HEK293 (cell line): Measurements from ENCODE around the gene PSORS1C1.

Experiments used
- ELK4 ChIP-seq: IDR thresholded peaks from 2 replicates; pipeline ENCODE4 v1.6.1; 2011; ENCODE audit warnings: mild to moderate bottlenecking, low read depth, low read length, borderline replicate concordance
- GLIS1 ChIP-seq: fragments of 450-650 bp; formaldehyde crosslinking; IDR thresholded peaks from 2 replicates; pipeline ENCODE4 v1.5.1; 2016; ENCODE audit warnings: missing biosample characterization, missing genetic modification characterization
- IKZF3 ChIP-seq: fragments of 450-650 bp; IDR thresholded peaks from 2 replicates; pipeline ENCODE4 v1.5.0; 2018; ENCODE audit warnings: missing biosample characterization, mild to moderate bottlenecking, missing genetic modification characterization, moderate library complexity
- KLF1 ChIP-seq: fragments of 450-650 bp; formaldehyde crosslinking; IDR thresholded peaks from 2 replicates; pipeline ENCODE4 v1.5.1; 2016; ENCODE audit warnings: missing biosample characterization, missing genetic modification characterization
- KLF8 ChIP-seq: fragments of 450-650 bp; formaldehyde crosslinking; IDR thresholded peaks from 2 replicates; pipeline ENCODE4 v1.5.1; 2016; ENCODE audit warnings: missing biosample characterization, missing genetic modification characterization
- PATZ1 ChIP-seq: fragments of 450-650 bp; formaldehyde crosslinking; IDR thresholded peaks from 2 replicates; pipeline ENCODE4 v1.5.1; 2016; ENCODE audit warnings: missing biosample characterization, missing genetic modification characterization
- PBX3 ChIP-seq: sonication (generic); formaldehyde crosslinking; IDR thresholded peaks from 2 replicates; pipeline ENCODE4 v1.8.1; 2022; ENCODE audit warnings: mild to moderate bottlenecking, moderate library complexity, missing genetic modification reagents
- PRDM10 ChIP-seq: fragments of 450-650 bp; formaldehyde crosslinking; IDR thresholded peaks from 2 replicates; pipeline ENCODE4 v1.5.1; 2016; ENCODE audit warnings: missing biosample characterization, missing genetic modification characterization
- SCRT2 ChIP-seq: fragments of 450-650 bp; formaldehyde crosslinking; IDR thresholded peaks from 2 replicates; pipeline ENCODE4 v1.5.1; 2016; ENCODE audit warnings: missing biosample characterization, missing genetic modification characterization
- SP7 ChIP-seq: fragments of 450-650 bp; formaldehyde crosslinking; IDR thresholded peaks from 2 replicates; pipeline ENCODE4 v1.5.1; 2016; ENCODE audit warnings: missing biosample characterization, missing genetic modification characterization
- TSHZ1 ChIP-seq: fragments of 450-650 bp; formaldehyde crosslinking; IDR thresholded peaks from 2 replicates; pipeline ENCODE4 v1.5.1; 2016; ENCODE audit warnings: missing biosample characterization, missing genetic modification characterization, borderline replicate concordance
- ZNF10 ChIP-seq: fragments of 450-650 bp; formaldehyde crosslinking; IDR thresholded peaks from 2 replicates; pipeline ENCODE4 v1.5.1; 2017; ENCODE audit warnings: missing biosample characterization, missing genetic modification characterization
- ZNF114 ChIP-seq: fragments of 450-650 bp; formaldehyde crosslinking; IDR thresholded peaks from 2 replicates; pipeline ENCODE4 v1.5.0; 2017; ENCODE audit warnings: missing biosample characterization, missing genetic modification characterization
- ZNF140 ChIP-seq: fragments of 450-650 bp; formaldehyde crosslinking; IDR thresholded peaks from 2 replicates; pipeline ENCODE4 v1.5.1; 2016; ENCODE audit warnings: missing biosample characterization, missing genetic modification characterization
- ZNF157 ChIP-seq: fragments of 450-650 bp; formaldehyde crosslinking; IDR thresholded peaks from 2 replicates; pipeline ENCODE4 v1.5.1; 2016; ENCODE audit warnings: missing biosample characterization, missing genetic modification characterization
- ZNF18 ChIP-seq: fragments of 450-650 bp; formaldehyde crosslinking; IDR thresholded peaks from 2 replicates; pipeline ENCODE4 v1.5.1; 2016; ENCODE audit warnings: missing biosample characterization, missing genetic modification characterization
- ZNF354C ChIP-seq: fragments of 450-650 bp; formaldehyde crosslinking; IDR thresholded peaks from 2 replicates; pipeline ENCODE4 v1.5.1; 2016; ENCODE audit warnings: missing biosample characterization, missing genetic modification characterization, low read depth, borderline replicate concordance
- ZNF394 ChIP-seq: fragments of 450-650 bp; formaldehyde crosslinking; IDR thresholded peaks from 2 replicates; pipeline ENCODE4 v1.5.1; 2016; ENCODE audit warnings: missing biosample characterization, missing genetic modification characterization, mild to moderate bottlenecking, moderate library complexity, borderline replicate concordance
- ZNF433 ChIP-seq: fragments of 450-650 bp; formaldehyde crosslinking; IDR thresholded peaks from 2 replicates; pipeline ENCODE4 v1.5.1; 2016; ENCODE audit warnings: missing biosample characterization, missing genetic modification characterization, low read depth
- ZNF449 ChIP-seq: fragments of 450-650 bp; formaldehyde crosslinking; IDR thresholded peaks from 2 replicates; pipeline ENCODE4 v1.5.1; 2017; ENCODE audit warnings: missing biosample characterization, mild to moderate bottlenecking, missing genetic modification characterization, moderate library complexity
- ZNF600 ChIP-seq: fragments of 450-650 bp; formaldehyde crosslinking; IDR thresholded peaks from 2 replicates; pipeline ENCODE4 v1.5.1; 2016; ENCODE audit warnings: missing biosample characterization, missing genetic modification characterization
- ZNF629 ChIP-seq: fragments of 450-650 bp; formaldehyde crosslinking; IDR thresholded peaks from 2 replicates; pipeline ENCODE4 v1.5.1; 2017; ENCODE audit warnings: missing biosample characterization, missing genetic modification characterization
- ZNF785 ChIP-seq: fragments of 450-650 bp; formaldehyde crosslinking; IDR thresholded peaks from 2 replicates; pipeline ENCODE4 v1.5.1; 2016; ENCODE audit warnings: missing biosample characterization, missing genetic modification characterization

The PSORS1C1 gene

GRCh38 chr6:31122791-31123706 lies 8.4 kb downstream of the PSORS1C1 start (continued):
- TF ChIP-seq ZNF140 (tag by site-specific recombination): no peak
- TF ChIP-seq PRDM10: peak; percentile 65
- no peak for TF ChIP-seq ZNF785 (tag by site-specific recombination)
- 0 out of 2 replicates have a peak, but pooled peaks have one; percentile 22 for TF ChIP-seq KLF8 (tag by site-specific recombination)
- peak; percentile 30 for TF ChIP-seq PATZ1
- no peak for TF ChIP-seq ZNF433 (tag by site-specific recombination)
- no peak for TF ChIP-seq ZNF449 (tag by site-specific recombination)
- TF ChIP-seq SP7: peak; percentile 63; the same call in 1 of the 2 replicates
- TF ChIP-seq ZNF157: no peak
- TF ChIP-seq ZNF394 (tag by site-specific recombination): peak; percentile 23; the same call in 1 of the 2 replicates
- TF ChIP-seq ZNF10 (tag by site-specific recombination): no peak
- peak; percentile 48 for TF ChIP-seq GLIS1
- TF ChIP-seq ELK4: no peak
- peak; percentile 79 for TF ChIP-seq ZNF629
- TF ChIP-seq ZNF18 (tag by site-specific recombination): no peak
- no peak for TF ChIP-seq PBX3
- TF ChIP-seq ZNF354C (tag by site-specific recombination): no peak
- peak; percentile 52; the same call in 1 of the 2 replicates for TF ChIP-seq IKZF3 (tag by site-specific recombination)
- TF ChIP-seq SCRT2 (tag by site-specific recombination): peak; percentile 72; the same call in 1 of the 2 replicates
- TF ChIP-seq TSHZ1 (tag by site-specific recombination): peak; percentile 48; the same call in 1 of the 2 replicates
- TF ChIP-seq ZNF114 (tag by site-specific recombination): no peak
- peak; percentile 42 for TF ChIP-seq KLF1 (tag by site-specific recombination)
- TF ChIP-seq ZNF600 (tag by site-specific recombination): peak; percentile 93
